Right lobe of liver (tissue), 6 donors: ENCODE measurements around the gene MESP2. TPM values are rescaled to one million over a fixed set of nuclear protein-coding genes. Genes with fewer than 3 reads are reported as not detected.

Experiments used
- ATAC-seq, 4 donors: fragments of 200-7000 bp; cut with Tn5 transposase; one replicate each; pipeline ENCODE4 v1.9.1; 2020; ENCODE audit warnings: mild to moderate bottlenecking in 4 of 4, moderate library complexity in 4 of 4
- DNase-seq, 3 donors: peaks; one replicate each; pipeline ENCODE4 v3.0.0-alpha.2; 2020
- H3K27ac ChIP-seq, 3 donors: fragments of 200-600 bp; one replicate each; pipeline ENCODE4 v1.8.0; 2022
- H3K27me3 ChIP-seq, 2 donors: fragments of 200-600 bp; one replicate each; pipeline ENCODE4 v1.8.0; 2022
- H3K36me3 ChIP-seq, 4 donors: fragments of 200-600 bp; sonication (generic) in 1 of 4; one replicate each; pipeline versions ENCODE4 v1.5.1 to v1.8.0; 2017 to 2022; ENCODE audit warnings: control low read depth in 1 of 4
- H3K4me1 ChIP-seq, 4 donors: fragments of 200-600 bp; sonication (generic) in 1 of 4; one replicate each; pipeline versions ENCODE4 v1.5.1 to v1.8.0; 2017 to 2022; ENCODE audit warnings: control low read depth in 1 of 4
- H3K4me3 ChIP-seq, 3 donors: fragments of 200-600 bp; one replicate each; pipeline ENCODE4 v1.8.0; 2022
- H3K9me3 ChIP-seq, 4 donors: fragments of 200-600 bp; sonication (generic) in 1 of 4; one replicate each; pipeline versions ENCODE4 v1.5.1 to v1.8.0; 2017 to 2022; ENCODE audit warnings: control low read depth in 1 of 4
- CTCF ChIP-seq, 4 donors: fragments of 200-600 bp in 3 of 4; fragments of 450-650 bp in 1 of 4; IDR thresholded peaks; one replicate each; pipeline versions ENCODE4 v1.5.1 to v1.8.0; 2016 to 2022; ENCODE audit warnings: antibody characterized with exemption in 4 of 4, mild to moderate bottlenecking in 2 of 4
- POLR2A ChIP-seq: fragments of 450-650 bp; IDR thresholded peaks from one replicate; pipeline ENCODE4 v1.6.1; 2017; ENCODE audit warnings: antibody characterized with exemption, mild to moderate bottlenecking
- WGBS: methylation state at CpG from one replicate; pipeline ENCODE4 v1.1.6; 2018; ENCODE audit warnings: low coverage, low lambda C conversion rate; ENCODE audit not compliant: insufficient coverage; ENCODE audit errors: missing lambda C conversion rate; 5-methylcytosine and 5-hydroxymethylcytosine counted together
- intact Hi-C, 2 donors: fragments of 100-400 bp; cut with DNase I; formaldehyde crosslinking; loops; one replicate each; pipeline versions ENCODE4 v1.11.2 to v1.14.1; 2022
- total RNA-seq, 6 experiments: library from RNA; depleted of rRNA in 2 of 6; stranded (reverse); fragments of >200 nt in 2 of 6; fragmentation: NEBNext Ultra II Directional in 3 of 6; extraction: Animal tissue kit (Norgen Biotek cat#: 25700) in 3 of 6; gene quantifications; one replicate each; pipeline versions ENCODE4 v1.1.0 to v1.2.4, GENCODE V29; 2016 to 2023
- donor health status: DM: no; HTN: yes; CAD: no.
- donor health status: DM: no; HTN: no; CAD: no.
- donor health status: DM: no; HTN: no; CAD: no.
- donor health status: DM: no; HTN: yes; CAD: no.
- donor health status: DM: no; HTN: yes; CAD: no.

The MESP2 gene
- total RNA-seq, 6 experiments from 2014 or later = 0.12 TPM; not detected in 5

GRCh38 chr15:89777073-89777751 lies 1.1 kb downstream of the MESP2 start:
- peaks cover 0 to 24% (median 4%) of the 10 kb centered on the region in 4 donors for H3K4me1 ChIP-seq
- no peak overlapping the region for H3K27ac ChIP-seq
- H3K27me3 ChIP-seq = no peaks in the 10 kb centered on the region
- TF ChIP-seq POLR2A (no peak), CTCF (IDR thresholded peaks at IDR 0.05) (no peak)
- WGBS = 79% methylated on average over 8 of the region's 25 CpGs
- no peaks in the 10 kb centered on the region for H3K36me3 ChIP-seq
- ATAC-seq (no peak), DNase-seq (no peak)
- intact Hi-C loops = no loop called here
- H3K4me3 ChIP-seq = peak overlapping the region in 2 of 3 donors; percentile 32 to 41
- no peaks in the 10 kb centered on the region for H3K9me3 ChIP-seq

- Histone ChIP-seq H3K4me1 (peaks cover 0 to 23% (median 5%) of the 10 kb centered on the region in 4 donors), H3K4me3 (no peak overlapping the region), H3K27me3 (no peaks in the 10 kb centered on the region), H3K36me3 (no peaks in the 10 kb centered on the region), H3K9me3 (no peaks in the 10 kb centered on the region), H3K27ac (no peak overlapping the region)
- TF ChIP-seq CTCF (IDR thresholded peaks at IDR 0.05) = no peak
- TF ChIP-seq POLR2A = no peak
- intact Hi-C loops = no loop called here
- ATAC-seq (no peak), DNase-seq (no peak)
- WGBS = 93% methylated on average over 8 of the region's 10 CpGs
Observed at GRCh38 chr15:89777782-89778380, 1.7 kb downstream of the MESP2 start.

- DNase-seq (no peak), ATAC-seq (no peak)
- TF ChIP-seq CTCF (IDR thresholded peaks at IDR 0.05) = no peak
- no peak for TF ChIP-seq POLR2A
- no peak overlapping the region for H3K27ac ChIP-seq
- no peak overlapping the region for H3K4me3 ChIP-seq
- H3K9me3 ChIP-seq = no peaks in the 10 kb centered on the region
- peaks cover 0 to 15% (median 4%) of the 10 kb centered on the region in 4 donors for H3K4me1 ChIP-seq
- no peaks in the 10 kb centered on the region for H3K36me3 ChIP-seq
- intact Hi-C loops = no loop called here
- no peaks in the 10 kb centered on the region for H3K27me3 ChIP-seq
- 92% methylated on average over 3 of the region's 4 CpGs for WGBS
Observed at GRCh38 chr15:89778861-89779260, 2.7 kb downstream of the MESP2 start.

- no peaks in the 10 kb centered on the region for H3K27me3 ChIP-seq
- TF ChIP-seq CTCF (IDR thresholded peaks at IDR 0.05) (no peak), POLR2A (no peak)
- 80% methylated on average over 5 of the region's 6 CpGs for WGBS
- H3K9me3 ChIP-seq = no peaks in the 10 kb centered on the region
- H3K27ac ChIP-seq = no peak overlapping the region
- DNase-seq (no peak), ATAC-seq (no peak)
- H3K4me1 ChIP-seq = peaks cover 0 to 27% (median 10%) of the 10 kb centered on the region in 4 donors
- H3K36me3 ChIP-seq = peaks cover 0 to 11% (median 5%) of the 10 kb centered on the region in 4 donors
- H3K4me3 ChIP-seq = no peak overlapping the region
- intact Hi-C loops = no loop called here
Observed at GRCh38 chr15:89780601-89781000, 4.5 kb downstream of the MESP2 start.
